ENCODE data around the gene DTHD1. TPM values are rescaled to one million over a fixed set of nuclear protein-coding genes. Genes with fewer than 3 reads are reported as not detected.

Gene DTHD1
- total and polyA plus RNA-seq, 2 of the 8 experiments (the other 6 are each of a cell fraction or from before 2014, with no cell fraction given) = not detected

GRCh38 chr4:36325926-36326325 lies 44.5 kb downstream of the DTHD1 start (continued):
- TF ChIP-seq POLR2AphosphoS5 (IDR thresholded peaks at IDR 0.05; ENCODE audit: low read depth, low read length) (no peak), ZNF274 (IDR thresholded peaks at IDR 0.05; ENCODE audit: borderline replicate concordance, extremely low read depth, low read length) (no peak), KDM1A (IDR thresholded peaks at IDR 0.05; ENCODE audit: borderline replicate concordance, low read length) (no peak)
